ENCODE data around the gene CDH23.
"Not testable (repeated sequence)": the region's sequence is repeated elsewhere in the genome, so short reads cannot be mapped to it uniquely, and the experiment has no call there.

Gene CDH23

DNA sequence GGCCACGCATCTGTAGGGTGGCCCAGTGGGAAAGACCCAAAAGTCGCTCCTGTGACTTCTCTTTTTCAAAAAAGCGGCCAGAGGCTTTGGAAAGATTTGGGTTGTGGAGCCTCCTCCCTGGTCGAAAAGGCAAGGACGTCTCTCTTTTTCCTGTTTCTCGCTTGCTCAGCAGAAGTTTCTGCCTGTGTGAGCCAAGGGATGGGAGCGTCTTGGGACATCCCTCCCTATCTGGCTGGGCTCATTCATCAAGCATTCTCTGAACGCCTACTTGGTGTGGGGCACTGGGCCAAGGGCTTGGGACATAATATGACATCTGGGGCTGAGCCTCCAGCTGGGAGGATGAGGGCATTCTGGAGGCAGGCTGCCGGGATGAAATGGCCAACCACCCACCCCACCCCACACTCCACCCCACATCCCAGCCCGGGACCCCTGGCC lies 201.9 kb downstream of the CDH23 start:
- H3K27ac ChIP-seq: peak overlapping the region; percentile 43

DNA sequence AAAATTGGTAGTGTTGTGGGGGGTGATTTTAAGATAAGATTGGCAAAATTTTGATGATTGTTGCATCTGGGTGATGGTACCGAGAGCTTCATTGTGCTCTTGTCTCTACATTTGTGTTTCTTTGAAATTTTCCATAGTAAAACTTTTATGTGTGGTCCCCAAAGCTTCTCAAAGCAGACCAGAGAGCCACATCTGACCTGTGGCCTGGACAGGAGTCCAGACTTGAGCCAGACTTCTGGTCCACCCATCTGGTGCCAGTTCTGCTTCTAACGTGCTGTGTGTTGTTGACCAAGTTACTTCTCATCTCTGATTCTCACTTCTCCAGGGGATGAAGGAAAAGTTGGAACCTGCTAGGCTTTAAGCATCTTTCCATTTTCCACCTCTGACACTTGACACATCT lies 202.8 kb downstream of the CDH23 start:
- TF ChIP-seq, protein P1, sequence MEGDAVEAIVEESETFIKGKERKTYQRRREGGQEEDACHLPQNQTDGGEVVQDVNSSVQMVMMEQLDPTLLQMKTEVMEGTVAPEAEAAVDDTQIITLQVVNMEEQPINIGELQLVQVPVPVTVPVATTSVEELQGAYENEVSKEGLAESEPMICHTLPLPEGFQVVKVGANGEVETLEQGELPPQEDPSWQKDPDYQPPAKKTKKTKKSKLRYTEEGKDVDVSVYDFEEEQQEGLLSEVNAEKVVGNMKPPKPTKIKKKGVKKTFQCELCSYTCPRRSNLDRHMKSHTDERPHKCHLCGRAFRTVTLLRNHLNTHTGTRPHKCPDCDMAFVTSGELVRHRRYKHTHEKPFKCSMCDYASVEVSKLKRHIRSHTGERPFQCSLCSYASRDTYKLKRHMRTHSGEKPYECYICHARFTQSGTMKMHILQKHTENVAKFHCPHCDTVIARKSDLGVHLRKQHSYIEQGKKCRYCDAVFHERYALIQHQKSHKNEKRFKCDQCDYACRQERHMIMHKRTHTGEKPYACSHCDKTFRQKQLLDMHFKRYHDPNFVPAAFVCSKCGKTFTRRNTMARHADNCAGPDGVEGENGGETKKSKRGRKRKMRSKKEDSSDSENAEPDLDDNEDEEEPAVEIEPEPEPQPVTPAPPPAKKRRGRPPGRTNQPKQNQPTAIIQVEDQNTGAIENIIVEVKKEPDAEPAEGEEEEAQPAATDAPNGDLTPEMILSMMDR (conservative IDR thresholded peaks at IDR 0.05): no peak
- peak overlapping the region; percentile 43 for H3K27ac ChIP-seq

More for the DNA sequence above, 201.9 kb downstream of the CDH23 start:
- TF ChIP-seq, protein P1 (conservative IDR thresholded peaks at IDR 0.05): no peak

DNA sequence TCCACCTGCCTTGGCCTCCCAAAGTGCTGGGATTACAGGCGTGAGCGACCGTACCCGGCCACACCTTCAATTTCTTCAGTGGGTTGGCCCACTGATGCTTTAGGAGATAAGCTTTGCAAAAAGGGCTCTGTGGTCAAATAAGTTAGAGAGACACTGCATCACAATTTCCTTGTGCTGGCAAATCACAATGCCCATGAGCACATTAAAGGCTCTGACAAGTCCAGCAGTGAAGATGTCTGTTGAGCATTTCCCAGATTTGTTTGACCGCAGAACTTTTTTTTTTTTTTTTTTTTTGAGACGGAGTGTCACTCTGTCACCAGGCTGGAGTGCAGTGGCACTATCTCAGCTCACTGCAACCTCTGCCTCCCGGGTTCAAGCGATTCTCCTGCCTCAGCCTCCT lies 203.5 kb downstream of the CDH23 start:
- H3K27ac ChIP-seq: not testable (repeated sequence)

DNA sequence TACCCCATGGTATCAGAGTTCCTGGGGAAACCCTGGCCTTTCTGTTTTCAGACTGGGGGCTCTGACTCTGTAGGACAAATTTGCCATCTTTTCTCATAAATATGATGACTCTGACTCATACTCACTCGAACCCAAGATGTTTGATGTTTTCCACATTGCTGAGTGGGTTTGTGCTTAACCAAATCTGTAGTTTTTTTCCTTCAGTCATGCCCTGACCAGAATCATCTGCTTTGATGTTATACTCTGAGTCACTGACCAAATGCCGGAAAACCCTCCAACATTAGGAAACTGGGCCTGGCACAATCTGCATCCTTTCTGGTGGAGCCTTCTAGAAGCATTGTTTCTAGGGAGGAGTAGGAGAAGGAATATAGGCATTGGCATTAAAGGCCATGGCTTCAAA lies 204.1 kb downstream of the CDH23 start:
- H3K27ac ChIP-seq: no peak overlapping the region
- TF ChIP-seq, protein P1 (conservative IDR thresholded peaks at IDR 0.05): no peak

DNA sequence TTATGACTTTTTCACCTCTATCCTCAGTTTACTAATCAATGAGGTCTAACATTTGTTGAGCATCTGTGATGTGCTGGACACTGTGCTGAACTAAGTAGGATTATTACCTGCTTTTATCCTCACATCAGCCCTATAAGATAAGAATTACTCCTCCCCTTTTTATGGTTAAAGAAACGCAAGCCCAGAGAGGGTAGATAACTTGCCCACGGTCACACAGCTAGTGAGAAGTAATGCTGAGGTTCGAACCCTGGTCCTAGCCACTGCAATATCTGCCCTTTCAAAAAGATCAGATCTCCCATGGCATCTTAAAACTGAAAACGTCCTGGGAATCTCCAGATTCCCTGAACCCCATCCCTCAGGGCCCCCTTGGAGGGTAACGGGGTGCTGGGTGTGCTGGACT lies 204.6 kb downstream of the CDH23 start:
- TF ChIP-seq, protein P1 (conservative IDR thresholded peaks at IDR 0.05): no peak
- H3K27ac ChIP-seq: no peak overlapping the region

DNA sequence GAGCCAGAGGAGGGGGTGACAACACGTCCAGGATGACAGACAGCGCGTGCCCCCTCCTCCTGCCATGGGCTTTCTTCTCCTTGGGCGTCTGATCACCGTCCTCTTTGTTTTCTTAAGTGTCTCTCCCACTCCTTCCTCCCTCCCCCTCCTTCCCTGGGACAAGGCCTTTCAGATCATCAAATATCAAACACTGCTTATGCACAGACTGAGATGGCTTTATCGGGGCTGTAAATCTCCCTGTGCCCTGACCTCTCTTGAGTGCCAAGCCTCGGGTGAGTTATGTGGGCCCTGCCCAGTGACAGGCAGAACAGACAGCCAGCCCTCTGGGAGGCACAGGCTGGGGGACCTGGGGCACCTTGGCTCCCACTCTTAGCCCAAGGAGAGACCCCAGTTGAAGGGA lies 206.4 kb downstream of the CDH23 start:
- TF ChIP-seq, protein P1 (conservative IDR thresholded peaks at IDR 0.05): no peak

DNA sequence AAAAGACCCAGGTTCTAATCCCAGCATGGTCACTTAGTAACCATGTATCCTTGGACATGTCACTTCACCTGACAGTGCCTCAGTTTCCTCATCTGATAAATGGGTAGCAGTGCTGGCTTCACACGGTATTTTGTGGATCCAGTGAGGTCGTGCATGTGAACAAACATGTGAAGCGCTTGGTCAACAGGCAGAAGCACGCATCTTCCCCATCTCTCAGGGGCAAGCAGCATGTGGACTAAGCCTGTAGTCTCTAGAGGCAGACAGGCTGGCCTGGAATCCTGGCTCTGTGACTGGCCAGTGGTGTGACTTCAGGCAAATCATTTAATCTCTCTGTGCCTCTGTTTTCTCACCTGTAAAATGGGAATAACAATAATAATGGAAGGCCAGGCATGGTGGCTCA lies 207.0 kb downstream of the CDH23 start:
- peak overlapping the region; percentile 80 for H3K27ac ChIP-seq

More for the DNA sequence above, 206.4 kb downstream of the CDH23 start:
- H3K27ac ChIP-seq: peak overlapping the region; percentile 80

DNA sequence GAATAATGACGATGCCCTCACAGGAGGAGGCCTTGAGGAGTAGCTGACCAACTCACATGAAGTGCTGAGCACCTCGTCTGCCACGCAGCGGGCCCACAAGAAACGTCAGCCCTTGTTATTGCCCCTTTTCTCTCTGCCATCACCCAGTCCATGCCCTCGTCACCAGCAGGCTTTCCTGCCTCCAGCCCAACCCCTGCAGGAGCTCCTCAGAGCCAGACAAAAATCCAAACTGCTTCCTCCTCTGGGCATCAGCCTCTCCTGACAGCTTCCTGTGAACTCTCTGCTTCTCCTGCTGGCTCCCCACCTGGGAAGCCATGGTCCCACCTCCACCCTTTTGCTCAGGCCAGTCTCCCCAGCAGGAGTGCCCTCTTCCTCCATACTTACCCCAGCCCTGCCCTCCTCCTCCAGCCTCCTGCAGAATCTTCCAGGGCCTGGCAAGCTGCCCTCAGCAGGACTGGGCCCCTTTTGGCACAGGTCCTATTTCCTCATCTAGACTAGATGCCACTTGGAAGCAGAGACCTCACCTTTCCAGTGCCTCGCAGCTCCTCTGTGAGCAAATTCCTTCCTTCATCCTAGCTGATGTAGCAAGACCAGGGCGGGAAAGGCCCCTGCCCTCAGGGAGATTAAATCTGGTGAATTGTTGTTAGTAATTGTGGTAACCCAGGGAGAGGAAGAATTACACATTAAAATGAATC lies 207.8 kb downstream of the CDH23 start:
- peak overlapping the region; percentile 80 for H3K27ac ChIP-seq
- TF ChIP-seq, protein P1 (conservative IDR thresholded peaks at IDR 0.05): no peak

More for the DNA sequence above, 207.0 kb downstream of the CDH23 start:
- TF ChIP-seq, protein P1 (conservative IDR thresholded peaks at IDR 0.05): no peak

Measured in VCaP (cell line).